AG04450 (cell line): ENCODE data around the gene CUTC. TPM values are rescaled to one million over a fixed set of nuclear protein-coding genes. Genes with fewer than 3 reads are reported as not detected.

Experiments used
- CTCF ChIA-PET: fragments of 300-600, 350-600 bp; formaldehyde crosslinking; extraction: SDS; loops from one replicate; lab custom pipeline; 2022; ENCODE audit warnings: antibody characterized with exemption, inconsistent platforms; lab: Charles Lee
- POLR2A ChIA-PET: fragments of 350-600 bp; formaldehyde crosslinking; extraction: SDS; loops from one replicate; lab custom pipeline; 2021; ENCODE audit warnings: antibody characterized with exemption, inconsistent platforms; lab: Yijun Ruan, JAX
- DNase-seq: peaks from one replicate; pipeline ENCODE4 v3.0.0-alpha.2; 2011; ENCODE audit warnings: low read depth, low spot score
- H3K27ac ChIP-seq: one replicate; pipeline ENCODE4 v1.5.1; 2012; ENCODE audit warnings: low read depth, low read length, control low read depth
- H3K27me3 ChIP-seq: one replicate; pipeline ENCODE4 v1.6.0; 2012; ENCODE audit warnings: low read length; ENCODE audit not compliant: control insufficient read depth, insufficient read depth
- H3K4me3 ChIP-seq: 2 replicates; pipeline ENCODE4 v1.5.1; 2011; ENCODE audit warnings: mild to moderate bottlenecking, low read depth, low read length, control low read depth
- H3K9me3 ChIP-seq: 2 replicates; pipeline ENCODE4 v1.5.1; 2012; ENCODE audit warnings: low read length; ENCODE audit not compliant: control insufficient read depth, insufficient read depth
- CTCF ChIP-seq: IDR thresholded peaks from 2 replicates; pipeline ENCODE4 v1.5.1; 2011; ENCODE audit warnings: low read depth, low read length, control low read depth, inconsistent platforms
- polyA plus RNA-seq: library from polyadenylated mRNA; depleted of rRNA; stranded (reverse); fragments of >200 nt; gene quantifications from 2 replicates; pipeline ENCODE4 v1.2.3, GENCODE V29; 2011; rRNA removed

Gene CUTC
- polyA plus RNA-seq, 1 experiment = 18.0 TPM

GRCh38 chr10:99798031-99798430 is 66.0 kb downstream of the CUTC start:
- Histone ChIP-seq H3K27me3 (no peaks in the 10 kb centered on the region), H3K9me3 (no peaks in the 10 kb centered on the region), H3K27ac (no peak overlapping the region), H3K4me3 (no peak overlapping the region)
- no peak for DNase-seq
- CTCF ChIA-PET = interaction anchor here (1.3 kb wide), 1 partner anchor 48 kb away, joined by 7 read pairs; no protein-coding TSS in a partner anchor
- POLR2A ChIA-PET = no interaction called here
- no peak for TF ChIP-seq CTCF

GRCh38 chr10:99798920-99799319 is 66.9 kb downstream of the CUTC start:
- no peak for TF ChIP-seq CTCF
- no peak overlapping the region for H3K4me3 ChIP-seq
- no peak overlapping the region for H3K27ac ChIP-seq
- CTCF ChIA-PET = interaction anchor here (0.9 to 1.3 kb wide), 2 partner anchors 11 to 47 kb away, joined by 3 to 7 read pairs; no protein-coding TSS in a partner anchor
- DNase-seq = no peak
- H3K27me3 ChIP-seq = no peaks in the 10 kb centered on the region
- POLR2A ChIA-PET = no interaction called here
- no peaks in the 10 kb centered on the region for H3K9me3 ChIP-seq

- TF ChIP-seq CTCF = no peak
- CTCF ChIA-PET = interaction anchor here (1.8 kb wide), 1 partner anchor 46 kb away, joined by 5 read pairs; no protein-coding TSS in a partner anchor
- no peaks in the 10 kb centered on the region for H3K9me3 ChIP-seq
- POLR2A ChIA-PET = no interaction called here
- no peaks in the 10 kb centered on the region for H3K27me3 ChIP-seq
- DNase-seq = no peak
- H3K27ac ChIP-seq = no peak overlapping the region
- no peak overlapping the region for H3K4me3 ChIP-seq
Observed at GRCh38 chr10:99799613-99800012, 67.6 kb downstream of the CUTC start.

- no peak for TF ChIP-seq CTCF
- no peak for DNase-seq
- no peak overlapping the region for H3K27ac ChIP-seq
- H3K4me3 ChIP-seq = no peak overlapping the region
- ChIA-PET POLR2A (no interaction called here), CTCF (no interaction called here)
- no peaks in the 10 kb centered on the region for H3K27me3 ChIP-seq
- no peaks in the 10 kb centered on the region for H3K9me3 ChIP-seq
Observed at GRCh38 chr10:99804471-99804870, 72.4 kb downstream of the CUTC start.

- no peak for DNase-seq
- TF ChIP-seq CTCF = no peak
- H3K9me3 ChIP-seq = no peaks in the 10 kb centered on the region
- ChIA-PET POLR2A (no interaction called here), CTCF (interaction anchor here (1.0 to 1.2 kb wide), 2 partner anchors 40 to 241 kb away, joined by 3 to 4 read pairs; no protein-coding TSS in a partner anchor)
- no peak overlapping the region for H3K4me3 ChIP-seq
- no peaks in the 10 kb centered on the region for H3K27me3 ChIP-seq
- H3K27ac ChIP-seq = no peak overlapping the region
Observed at GRCh38 chr10:99805190-99805589, 73.2 kb downstream of the CUTC start.

Other genes starting within 250 kb of the CUTC start
- gene NKX2-3, start 199.3 kb upstream of the CUTC start, polyA plus RNA-seq = not detected in 2 replicates
- 20.4 and 21.5 TPM in 2 replicates for gene SLC25A28, start 111.8 kb upstream of the CUTC start, polyA plus RNA-seq
- gene ENTPD7, start 72.7 kb upstream of the CUTC start, polyA plus RNA-seq = 14.4 and 16.2 TPM in 2 replicates
- gene COX15, start 107 bp upstream of the CUTC start, polyA plus RNA-seq = 26.1 and 32.2 TPM in 2 replicates
- gene ABCC2, start 50.4 kb downstream of the CUTC start, polyA plus RNA-seq = 0.29 and 1.2 TPM in 2 replicates